HG03175 (cell line): ENCODE measurements around the gene LOC101059915.
A peak's percentile ranks its signal among the peaks of the same experiment; 100 is the strongest.
"Not testable (repeated sequence)": the region's sequence is repeated elsewhere in the genome, so short reads cannot be mapped to it uniquely, and the experiment has no call there.

Experiments
- ATAC-seq: cut with Tn5 transposase; IDR thresholded peaks from one replicate; pipeline ENCODE4 v1.9.1; 2021; ENCODE audit warnings: mild to moderate bottlenecking, moderate library complexity; ENCODE audit not compliant: unreplicated experiment

Gene LOC101059915

DNA sequence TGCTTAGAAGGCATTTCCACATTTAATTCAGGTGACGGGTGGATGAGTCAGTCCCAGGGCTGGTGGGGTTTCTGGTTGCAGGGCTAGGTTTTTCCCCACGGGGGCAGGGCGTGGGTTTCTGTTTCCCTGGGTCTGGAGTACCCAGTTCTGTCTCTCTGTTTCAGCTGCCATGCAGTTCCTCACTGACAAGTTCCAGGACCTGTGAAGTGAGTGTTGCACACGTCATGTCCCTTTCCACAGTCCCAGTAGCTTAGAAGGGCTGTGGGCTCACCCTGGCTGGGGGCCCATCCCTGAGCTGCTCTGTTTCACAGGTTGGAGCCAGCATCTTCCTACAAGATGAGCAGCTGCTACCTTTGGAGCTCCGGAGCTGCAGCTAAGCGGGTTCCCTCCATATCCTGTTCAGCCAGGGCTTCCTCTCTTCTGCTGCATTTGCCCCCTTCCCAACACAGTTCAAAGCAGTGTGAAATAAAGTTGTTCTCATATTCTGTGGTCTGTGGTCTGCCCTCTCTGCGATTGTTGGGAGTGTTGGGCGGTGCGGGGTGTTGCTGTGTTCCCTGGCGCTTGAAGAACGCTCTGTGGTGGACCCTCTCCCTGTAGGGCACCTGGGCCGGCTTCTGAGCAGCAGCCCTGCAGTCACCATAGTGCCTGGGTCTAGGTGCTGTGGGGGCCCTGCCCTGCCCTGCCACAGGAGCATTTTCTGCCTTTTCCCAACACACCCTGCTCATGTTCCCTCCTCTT lies 3.9 kb downstream of the LOC101059915 start:
- ATAC-seq: no peak

DNA sequence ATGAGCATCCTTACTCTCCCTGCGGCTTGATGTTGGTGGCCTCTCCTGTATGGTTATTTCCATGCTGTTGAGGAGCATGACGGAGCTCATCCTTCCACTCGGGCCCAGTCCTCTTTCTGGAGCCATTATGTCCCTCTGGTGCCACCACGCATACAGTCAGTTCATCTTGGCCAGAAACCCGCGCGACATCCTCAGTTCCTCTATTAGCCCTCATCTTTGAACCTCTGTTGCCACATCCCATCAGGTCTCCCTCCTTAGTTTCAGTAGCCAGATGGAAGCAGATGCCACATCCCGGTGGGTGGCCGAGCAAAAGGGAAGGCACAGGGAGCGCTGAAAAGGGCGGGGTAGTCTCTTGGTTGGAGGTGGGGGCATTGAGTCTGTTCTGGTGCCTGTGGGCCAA lies 4.6 kb downstream of the LOC101059915 start:
- ATAC-seq: no peak

DNA sequence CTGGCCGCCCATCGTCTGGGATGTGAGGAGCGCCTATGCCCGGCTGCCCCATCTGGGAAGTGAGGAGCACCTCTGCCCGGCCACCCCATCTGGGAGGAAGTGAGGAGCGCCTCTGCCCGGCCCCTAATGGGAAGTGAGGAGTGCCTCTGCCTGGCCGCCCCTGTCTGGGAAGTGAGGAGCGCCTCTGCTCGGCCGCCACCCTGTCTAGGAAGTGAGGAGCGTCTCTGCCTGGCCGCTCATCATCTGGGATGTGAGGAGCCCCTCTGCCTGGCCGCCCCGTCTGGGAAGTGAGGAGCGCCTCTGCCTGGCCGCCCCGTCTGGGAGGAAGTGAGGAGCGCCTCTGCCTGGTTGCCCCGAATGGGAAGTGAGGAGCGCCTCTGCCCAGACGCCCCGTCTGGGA lies 8.3 kb downstream of the LOC101059915 start:
- not testable (repeated sequence) for ATAC-seq

DNA sequence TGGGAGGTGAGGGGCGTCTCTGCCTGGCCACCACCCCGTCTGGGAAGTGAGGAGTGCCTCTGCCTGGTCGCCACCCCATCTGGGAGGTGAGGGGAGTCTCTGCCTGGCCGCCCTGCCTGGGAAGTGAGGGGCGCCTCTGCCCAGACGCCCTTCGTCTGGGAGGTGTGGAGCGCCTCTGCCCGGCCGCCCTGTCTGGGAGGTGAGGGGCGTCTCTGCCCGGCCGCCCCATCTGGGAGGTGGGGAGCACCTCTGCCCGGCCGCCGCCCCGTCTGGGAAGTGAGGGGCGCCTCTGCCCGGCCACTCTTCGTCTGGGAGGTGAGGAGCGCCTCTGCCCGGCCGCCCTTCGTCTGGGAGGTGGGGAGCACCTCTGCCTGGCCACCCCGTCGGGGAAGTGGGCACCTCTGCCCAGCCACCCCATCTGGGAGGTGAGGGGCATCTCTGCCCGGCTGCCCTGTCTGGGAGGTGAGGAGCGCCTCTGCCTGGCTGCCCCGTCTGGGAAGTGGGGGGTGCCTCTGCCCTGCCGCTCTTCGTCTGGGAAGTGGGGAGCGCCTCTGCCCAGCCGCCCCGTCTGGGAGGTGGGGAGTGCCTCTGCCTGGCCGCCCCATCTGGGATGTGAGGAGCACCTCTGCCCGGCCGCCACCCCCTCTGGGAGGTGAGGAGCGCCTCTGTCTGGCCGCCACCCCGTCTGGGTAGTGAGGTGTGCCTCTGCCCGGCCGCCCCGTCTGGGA lies 8.9 kb downstream of the LOC101059915 start:
- not testable (repeated sequence) for ATAC-seq

DNA sequence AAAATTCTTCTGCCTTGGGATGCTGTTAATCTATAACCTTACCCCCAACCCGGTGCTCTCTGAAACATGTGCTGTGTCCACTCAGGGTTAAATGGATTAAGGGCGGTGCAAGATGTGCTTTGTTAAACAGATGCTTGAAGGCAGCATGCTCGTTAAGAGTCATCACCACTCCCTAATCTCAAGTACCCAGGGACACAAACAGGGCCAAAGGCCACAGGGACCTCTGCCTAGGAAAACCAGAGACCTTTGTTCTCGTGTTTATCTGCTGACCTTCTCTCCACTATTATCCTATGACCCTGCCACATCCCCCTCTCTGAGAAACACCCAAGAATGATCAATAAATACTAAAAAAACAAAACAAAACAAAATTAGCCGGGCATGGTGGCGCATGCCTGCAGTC lies 9.8 kb downstream of the LOC101059915 start:
- not testable (repeated sequence) for ATAC-seq

DNA sequence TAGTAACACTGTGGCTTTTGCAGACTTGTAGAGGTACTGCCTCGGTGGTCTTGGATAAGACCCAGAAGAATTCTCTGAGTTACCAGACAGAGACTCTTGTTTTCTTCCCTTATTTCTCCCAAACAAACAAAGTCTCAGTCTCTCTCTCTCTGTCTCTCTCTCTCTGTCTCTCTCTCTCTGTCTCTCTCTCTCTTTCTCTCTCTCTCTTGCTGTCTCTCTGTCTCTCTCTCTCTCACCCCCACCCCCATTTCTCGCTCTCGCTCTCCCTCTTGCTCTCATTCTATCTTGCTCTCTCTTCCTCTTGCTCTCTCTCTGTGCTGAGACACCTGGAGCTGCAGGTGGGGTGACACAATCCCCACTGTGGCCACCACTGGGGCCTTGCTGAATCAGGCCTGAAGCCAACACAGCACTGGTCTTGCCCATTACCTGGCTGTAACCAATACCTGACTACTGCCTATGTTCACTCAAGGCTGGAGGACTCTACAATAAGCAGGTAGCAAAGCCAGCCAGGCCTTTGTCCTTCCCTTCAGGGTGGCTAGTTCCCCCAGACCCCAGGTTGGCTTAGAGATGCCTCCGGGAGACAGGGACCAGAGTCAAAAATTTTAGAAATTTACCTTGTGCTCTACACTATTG lies 12.3 kb downstream of the LOC101059915 start:
- no peak for ATAC-seq

DNA sequence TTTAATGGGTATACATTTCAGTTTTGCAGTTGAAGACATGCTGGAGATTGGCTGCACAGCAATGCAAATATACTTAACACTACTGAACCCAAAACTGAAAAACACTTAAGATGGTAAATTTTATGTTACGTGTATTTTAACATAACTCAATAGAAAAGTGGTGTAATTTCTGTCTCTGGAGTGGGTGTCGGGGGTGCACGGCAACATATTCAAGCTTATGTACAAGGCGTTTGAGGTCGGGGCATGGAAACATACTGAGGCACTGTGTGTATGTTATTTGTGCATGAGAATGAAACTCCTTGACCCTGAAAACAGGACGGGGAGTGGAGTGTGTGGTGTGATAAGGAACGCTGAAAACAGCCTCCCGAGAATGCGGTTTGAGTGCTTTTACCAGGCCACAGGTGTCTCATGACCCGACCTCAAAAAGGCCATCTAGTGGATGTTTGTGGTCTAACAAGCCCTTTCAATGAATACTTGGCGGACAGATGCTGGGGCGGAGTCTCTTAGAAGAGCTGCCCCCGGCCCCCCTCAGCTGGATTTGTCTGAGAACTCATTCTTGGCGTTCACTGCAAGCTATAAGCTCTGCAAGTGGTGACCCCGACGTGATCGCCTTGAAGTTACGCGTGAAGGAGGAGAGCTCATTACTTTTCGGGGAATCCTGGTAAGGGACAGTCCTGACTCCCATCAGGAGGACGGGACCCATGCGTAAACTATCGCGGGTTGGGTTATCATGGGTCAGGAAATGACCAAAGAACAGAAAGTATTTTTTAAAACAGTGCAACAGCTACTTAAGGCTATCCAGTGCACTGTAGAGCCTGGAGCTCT lies 29.5 kb downstream of the LOC101059915 start:
- ATAC-seq: peak; percentile 72

DNA sequence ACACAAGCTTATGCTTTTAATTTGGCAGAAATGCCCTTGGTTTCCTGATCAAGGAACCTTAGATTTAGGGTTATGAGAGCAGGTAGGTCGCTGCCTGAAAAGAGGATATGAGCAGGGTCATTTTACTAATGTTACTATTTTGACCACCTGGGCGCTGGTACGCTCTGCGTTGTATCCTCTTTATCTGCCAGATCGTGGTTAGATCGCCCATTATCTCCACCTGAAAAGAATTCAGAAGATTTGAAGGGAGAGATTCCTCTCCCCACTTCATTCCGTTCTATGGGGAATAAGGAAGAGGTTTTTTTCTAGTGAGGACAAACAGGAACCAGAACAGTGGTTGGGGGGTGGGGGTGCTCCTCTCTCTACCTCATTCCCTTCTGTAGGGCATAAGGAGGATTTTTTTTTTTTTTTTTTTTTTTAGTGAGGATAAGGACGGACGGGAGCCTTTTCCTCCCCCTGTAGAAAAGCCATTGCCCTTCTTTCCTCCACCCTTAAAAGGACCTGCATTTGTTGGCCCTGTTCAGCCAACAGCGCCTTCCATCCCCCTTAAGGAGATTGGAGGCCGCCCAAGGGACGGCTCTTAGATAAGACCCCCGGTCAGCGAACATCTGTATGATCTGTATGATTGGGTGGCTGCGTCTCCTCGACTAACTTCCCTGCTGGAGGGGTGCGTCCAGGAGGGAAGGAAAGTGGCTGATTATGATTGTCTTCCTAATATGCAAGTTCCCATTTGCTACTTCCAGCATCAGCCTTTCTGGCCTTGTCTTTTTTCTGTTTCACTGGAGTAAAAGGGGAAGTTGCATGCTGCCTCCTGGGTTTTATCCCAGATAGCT lies 30.3 kb downstream of the LOC101059915 start:
- ATAC-seq: peak; percentile 50

DNA sequence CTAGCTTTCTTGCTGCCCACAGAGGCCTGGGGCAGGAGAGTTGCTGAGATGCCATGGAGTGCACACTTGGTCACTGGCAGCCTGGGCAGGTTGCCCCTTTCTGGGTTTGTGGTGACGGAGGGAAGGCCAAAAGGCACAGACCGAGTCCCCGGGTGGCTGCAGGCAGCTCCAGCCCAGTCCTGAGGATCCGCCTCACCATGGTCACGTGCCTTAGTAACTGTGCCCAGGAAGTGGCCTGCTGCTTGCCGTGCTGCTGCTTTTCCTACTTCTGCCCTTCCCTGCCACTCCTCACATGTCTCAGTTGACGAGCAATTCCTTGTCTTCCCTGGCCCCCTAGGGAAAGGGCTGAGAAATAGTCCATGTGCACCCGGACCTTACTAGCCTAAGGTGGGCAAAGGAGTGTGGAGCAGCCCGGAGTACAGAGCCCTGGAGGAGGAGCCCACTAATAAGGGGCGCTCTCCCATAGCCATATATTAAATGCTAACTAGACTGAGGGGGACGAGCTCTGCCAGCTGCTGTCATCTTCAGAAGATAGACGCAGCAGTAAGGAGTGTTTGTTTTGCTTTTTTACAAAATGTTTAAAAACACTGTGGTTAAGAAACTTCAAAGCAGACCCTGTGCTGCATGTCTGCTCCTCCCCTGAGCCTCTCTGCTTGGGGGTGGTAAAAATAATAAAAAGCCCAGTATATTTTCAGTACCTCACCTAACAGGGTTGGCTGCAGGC lies 31.1 kb downstream of the LOC101059915 start:
- ATAC-seq: not testable (repeated sequence)

DNA sequence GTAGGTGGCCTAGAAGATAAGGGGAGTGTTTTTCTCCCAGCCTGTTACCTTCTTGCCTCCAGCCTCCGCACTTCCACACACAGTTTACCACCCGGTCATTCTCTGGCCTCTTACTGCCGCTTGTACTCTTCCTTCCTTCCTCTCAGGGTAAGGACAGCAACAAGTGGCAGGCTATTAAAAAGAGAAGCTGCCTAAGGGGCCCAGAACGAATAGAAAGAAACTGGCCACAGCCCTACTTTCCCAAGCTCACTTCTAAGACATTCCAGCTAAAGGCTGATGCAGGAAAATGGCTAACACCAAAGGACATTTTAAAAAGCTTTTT lies 31.6 kb downstream of the LOC101059915 start:
- ATAC-seq: not testable (repeated sequence)

DNA sequence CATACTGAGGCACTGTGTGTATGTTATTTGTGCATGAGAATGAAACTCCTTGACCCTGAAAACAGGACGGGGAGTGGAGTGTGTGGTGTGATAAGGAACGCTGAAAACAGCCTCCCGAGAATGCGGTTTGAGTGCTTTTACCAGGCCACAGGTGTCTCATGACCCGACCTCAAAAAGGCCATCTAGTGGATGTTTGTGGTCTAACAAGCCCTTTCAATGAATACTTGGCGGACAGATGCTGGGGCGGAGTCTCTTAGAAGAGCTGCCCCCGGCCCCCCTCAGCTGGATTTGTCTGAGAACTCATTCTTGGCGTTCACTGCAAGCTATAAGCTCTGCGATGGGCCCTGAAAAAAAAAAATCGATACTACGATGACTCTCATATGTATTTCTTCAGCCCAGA lies 35.5 kb downstream of the LOC101059915 start:
- not testable (repeated sequence) for ATAC-seq

DNA sequence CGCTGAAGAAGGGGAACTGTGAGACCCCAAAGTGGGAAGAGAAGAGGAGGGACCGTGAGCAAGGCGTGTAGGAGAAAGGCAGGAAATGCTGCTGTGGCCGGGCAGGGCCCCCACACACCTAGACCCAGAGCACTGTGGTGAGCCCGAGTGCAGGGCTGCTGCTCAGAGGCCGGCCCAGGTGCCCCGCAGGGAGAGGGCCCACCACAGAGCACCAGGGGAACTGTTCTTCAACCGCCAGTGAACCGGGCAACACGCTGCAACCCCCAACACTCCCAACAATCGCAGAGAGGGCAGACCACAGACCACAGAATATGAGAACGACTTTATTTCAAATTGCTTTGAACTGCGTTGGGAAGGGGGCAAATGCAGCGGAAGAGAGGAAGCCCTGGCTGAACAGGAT lies 46.7 kb downstream of the LOC101059915 start:
- not testable (repeated sequence) for ATAC-seq

DNA sequence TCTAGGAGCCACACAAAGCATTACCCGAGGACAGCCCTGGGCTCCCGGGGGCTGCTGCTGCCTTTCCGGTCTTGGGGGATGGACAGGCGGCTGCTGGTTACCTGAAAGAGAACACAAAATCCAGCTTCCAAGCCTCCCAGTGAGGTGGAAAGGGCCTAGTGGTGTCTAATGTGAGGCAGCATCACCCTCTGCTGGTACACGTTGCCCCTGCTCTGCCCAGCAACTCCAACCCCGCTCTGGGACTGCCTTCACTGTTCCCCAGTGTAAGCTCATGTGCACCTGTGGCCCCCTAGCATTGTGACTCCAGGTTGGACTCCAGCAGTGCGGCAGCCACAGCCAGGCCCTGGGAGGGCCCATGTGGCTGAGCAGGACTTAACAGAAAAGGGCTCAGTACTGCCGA lies 48.2 kb downstream of the LOC101059915 start:
- ATAC-seq: not testable (repeated sequence)

DNA sequence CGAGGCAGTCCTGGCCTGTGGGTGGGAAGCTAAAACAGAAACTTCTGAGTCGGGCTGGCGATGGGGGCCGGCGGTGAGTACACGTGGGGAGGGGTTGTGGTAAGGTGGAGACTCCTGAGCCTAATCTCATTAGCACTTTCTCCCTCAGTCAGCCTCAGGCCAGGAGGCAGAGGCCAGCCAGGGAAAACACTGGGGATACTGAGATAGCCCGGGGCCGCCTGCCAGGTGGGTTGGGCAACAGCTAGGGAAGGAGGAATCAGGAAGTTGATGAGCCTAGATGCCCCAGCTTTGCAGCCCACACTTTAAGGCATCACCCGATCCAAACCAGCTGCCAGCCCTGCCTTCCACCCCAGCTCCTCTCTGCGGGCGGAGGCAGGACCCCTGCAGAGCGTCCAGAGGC lies 49.0 kb downstream of the LOC101059915 start:
- not testable (repeated sequence) for ATAC-seq

DNA sequence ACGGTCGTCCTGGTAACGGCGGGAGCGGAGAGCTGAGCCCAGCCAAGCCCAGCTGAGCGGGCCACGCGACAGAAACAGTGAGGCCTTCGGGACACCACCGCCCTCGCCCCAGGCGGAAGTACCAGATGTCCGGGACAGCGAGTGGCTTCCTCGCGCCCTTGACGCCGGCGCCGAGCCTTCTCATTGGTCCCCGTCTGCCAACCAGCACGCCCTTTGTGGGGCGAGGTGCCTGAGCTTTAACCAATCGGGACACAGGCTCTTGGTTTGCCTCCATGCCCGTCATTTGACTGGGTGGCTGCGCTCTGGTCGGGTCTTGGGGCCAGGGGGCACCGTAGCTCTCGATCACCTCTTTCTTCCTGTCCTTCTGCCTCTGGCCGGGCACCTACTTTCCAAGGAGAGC lies 50.8 kb downstream of the LOC101059915 start, which contains the start of gene CXorf49:
TSS of gene CXorf49 (minus strand) at position 101 of the 400 bp plus-strand sequence. CDS start 134 bp downstream, outside the sequence.
- ATAC-seq: not testable (repeated sequence)

DNA sequence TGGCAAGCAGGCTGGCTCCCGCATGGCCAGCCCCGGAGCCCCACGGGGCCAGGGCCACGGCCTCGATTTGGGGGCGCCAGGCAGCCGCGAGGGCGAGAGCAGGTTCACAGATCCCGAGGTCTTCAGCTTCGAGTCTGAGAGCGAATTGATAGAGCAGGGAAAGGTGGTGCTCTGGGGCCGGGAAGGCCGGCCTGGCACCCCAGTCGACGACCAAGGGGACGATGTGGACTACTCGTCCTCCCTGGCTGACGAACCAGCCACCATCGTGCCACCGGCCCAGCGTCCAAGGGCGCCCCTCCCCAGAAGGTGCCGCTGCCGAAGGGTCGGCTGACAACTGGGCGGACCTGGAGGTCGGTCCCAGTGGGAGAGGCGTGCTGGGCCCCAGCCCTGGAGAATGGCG lies 51.8 kb downstream of the LOC101059915 start:
- not testable (repeated sequence) for ATAC-seq

DNA sequence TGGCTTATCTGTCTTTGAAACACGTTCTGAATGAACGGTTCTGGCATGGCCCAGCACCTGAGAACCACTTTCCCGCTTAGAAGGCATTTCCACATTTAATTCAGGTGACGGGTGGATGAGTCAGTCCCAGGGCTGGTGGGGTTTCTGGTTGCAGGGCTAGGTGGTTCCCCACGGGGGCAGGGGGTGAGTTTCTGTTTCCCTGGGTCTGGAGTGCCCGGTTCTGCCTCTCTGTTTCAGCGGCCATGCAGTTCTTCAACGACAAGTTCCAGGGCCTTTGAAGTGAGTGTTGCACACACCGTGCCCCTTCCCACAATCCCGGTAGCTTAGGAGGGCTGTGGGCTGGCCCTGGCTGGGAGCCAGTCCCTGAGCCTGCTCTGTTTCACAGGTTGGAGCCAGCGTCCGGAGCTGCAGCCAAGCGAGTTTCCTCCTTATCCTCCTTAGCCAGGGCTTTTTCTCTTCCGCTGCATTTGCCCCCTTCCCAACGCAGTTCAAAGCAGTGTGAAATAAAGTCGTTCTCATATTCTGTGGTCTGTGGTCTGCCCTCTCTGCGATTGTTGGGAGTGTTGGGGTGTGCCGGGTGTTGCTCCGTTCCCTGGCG lies 53.0 kb downstream of the LOC101059915 start:
- ATAC-seq: not testable (repeated sequence)
